Natural killer cell (primary cell): ENCODE results near the gene KCND2. TPM values are rescaled to one million over a fixed set of nuclear protein-coding genes. Genes with fewer than 3 reads are reported as not detected.

Experiments used
- ATAC-seq, 3 donors: fragments of 150-1000 bp in 2 of 3; fragments of 200-7000 bp in 1 of 3; cut with Tn5 transposase; 1 replicate in 1 of 3; 2 replicates in 2 of 3; pipeline ENCODE4 v1.10.0; 2021; ENCODE audit warnings: mild to moderate bottlenecking in 2 of 3, moderate library complexity in 2 of 3
- DNase-seq, 2 donors: peaks; one replicate each; pipeline versions ENCODE4 v3.0.0 to v3.0.0-alpha.2; 2013 to 2021; ENCODE audit warnings: mixed read lengths in 1 of 2
- H3K27ac ChIP-seq: one replicate; pipeline ENCODE4 v1.5.1; 2013; ENCODE audit warnings: mild to moderate bottlenecking, low read length
- H3K27me3 ChIP-seq: one replicate; pipeline ENCODE4 v1.6.1; 2013; ENCODE audit warnings: low read length; ENCODE audit not compliant: control insufficient read depth, insufficient read depth
- H3K36me3 ChIP-seq: one replicate; pipeline ENCODE4 v1.6.1; 2013; ENCODE audit warnings: low read length; ENCODE audit not compliant: control insufficient read depth, insufficient read depth
- H3K4me1 ChIP-seq: one replicate; pipeline ENCODE4 v1.6.1; 2013; ENCODE audit warnings: low read length; ENCODE audit not compliant: control insufficient read depth, insufficient read depth
- H3K4me3 ChIP-seq: one replicate; pipeline ENCODE4 v1.5.1; 2013; ENCODE audit warnings: low read length
- H3K9me3 ChIP-seq: one replicate; pipeline ENCODE4 v1.6.1; 2013; ENCODE audit warnings: low read length; ENCODE audit not compliant: control insufficient read depth, insufficient read depth
- H3K27ac Mint-ChIP-seq, 2 donors: one replicate each; pipeline ENCODE4 v1.8.0; 2022; ENCODE audit warnings: mild to moderate bottlenecking in 2 of 2, mixed read lengths in 2 of 2, moderate library complexity in 1 of 2
- H3K27me3 Mint-ChIP-seq, 2 donors: one replicate each; pipeline ENCODE4 v1.8.0; 2022; ENCODE audit warnings: low read depth in 2 of 2, mixed read lengths in 2 of 2
- H3K36me3 Mint-ChIP-seq: one replicate; pipeline ENCODE4 v1.8.0; 2022; ENCODE audit warnings: mixed read lengths
- H3K4me1 Mint-ChIP-seq, 2 donors: one replicate each; pipeline ENCODE4 v1.8.0; 2022; ENCODE audit warnings: mixed read lengths in 2 of 2
- H3K4me3 Mint-ChIP-seq: one replicate; pipeline ENCODE4 v1.8.0; 2022; ENCODE audit warnings: mild to moderate bottlenecking, moderate library complexity, mixed read lengths
- H3K9me3 Mint-ChIP-seq, 2 donors: one replicate each; pipeline ENCODE4 v1.8.0; 2022; ENCODE audit warnings: mixed read lengths in 2 of 2
- CTCF ChIP-seq: fragments of 200-600 bp; IDR thresholded peaks from one replicate; pipeline ENCODE4 v1.8.0; 2022; ENCODE audit warnings: antibody characterized with exemption
- WGBS: methylation state at CpG from one replicate; pipeline ENCODE4 v1.1.7; 2013; ENCODE audit warnings: missing lambda C conversion rate; ENCODE audit not compliant: insufficient coverage; 5-methylcytosine and 5-hydroxymethylcytosine counted together
- intact Hi-C: fragments of 100-400 bp; cut with micrococcal nuclease; formaldehyde crosslinking; loops from one replicate; pipeline ENCODE4 v1.14.2; 2022
- total RNA-seq, 4 donors: library from RNA; stranded (reverse); fragments of 120-200 nt in 1 of 4; gene quantifications; one replicate each; pipeline versions ENCODE4 v1.2.3 to v1.2.4, GENCODE V29; 2013 to 2022

The KCND2 gene
- total RNA-seq, 3 donors from 2014 or later (not counting 1 experiment from before 2014, with no cell fraction given) = not detected

DNA sequence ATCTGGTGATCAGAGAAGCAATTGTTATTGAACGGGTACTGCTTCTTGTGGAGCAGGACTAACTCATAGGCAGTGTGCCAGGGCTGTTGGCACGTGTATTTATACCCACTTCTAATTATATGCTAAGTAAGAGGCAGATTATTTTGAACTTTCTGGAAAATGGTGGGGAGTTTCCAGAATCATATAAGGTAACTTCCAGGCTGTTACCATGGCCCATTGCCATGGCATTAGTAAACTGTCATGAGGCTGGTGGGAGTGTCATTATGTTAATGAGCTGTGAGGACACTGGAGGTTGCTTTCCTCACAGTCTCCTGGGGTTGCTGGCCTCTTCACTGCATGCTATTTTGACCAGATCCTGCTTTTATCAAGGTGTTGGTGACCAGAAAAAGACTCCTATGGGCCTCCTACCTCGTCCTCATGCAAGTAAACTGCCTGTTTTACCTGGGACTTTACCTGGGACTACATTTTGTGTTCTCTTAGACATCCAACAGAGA lies 122.6 kb downstream of the KCND2 start:
- Histone ChIP-seq H3K9me3 (no peaks in the 10 kb centered on the region), H3K36me3 (no peaks in the 10 kb centered on the region), H3K4me1 (no peaks in the 10 kb centered on the region), H3K4me3 (no peak overlapping the region), H3K27me3 (no peaks in the 10 kb centered on the region), H3K27ac (no peak overlapping the region)
- ATAC-seq (no peak), DNase-seq (no peak)
- no peaks in the 10 kb centered on the region for H3K27me3 Mint-ChIP-seq
- H3K27ac Mint-ChIP-seq = no peak overlapping the region
- no peak overlapping the region for H3K4me3 Mint-ChIP-seq
- WGBS = 77% methylated on average over 2 of the region's 3 CpGs
- no peaks in the 10 kb centered on the region for H3K36me3 Mint-ChIP-seq
- intact Hi-C loops = no loop called here
- peaks cover 6 to 9% of the 10 kb centered on the region in 2 donors for H3K9me3 Mint-ChIP-seq
- H3K4me1 Mint-ChIP-seq = no peaks in the 10 kb centered on the region
- TF ChIP-seq CTCF = no peak

- H3K27me3 Mint-ChIP-seq = no peaks in the 10 kb centered on the region
- H3K36me3 ChIP-seq = no peaks in the 10 kb centered on the region
- 73% methylated on average over 3 of the region's 3 CpGs for WGBS
- ATAC-seq (no peak), DNase-seq (no peak)
- TF ChIP-seq CTCF = no peak
- no peak overlapping the region for H3K27ac Mint-ChIP-seq
- no peak overlapping the region for H3K4me3 ChIP-seq
- intact Hi-C loops = no loop called here
- H3K4me1 ChIP-seq = no peaks in the 10 kb centered on the region
- H3K36me3 Mint-ChIP-seq = no peaks in the 10 kb centered on the region
- no peaks in the 10 kb centered on the region for H3K4me1 Mint-ChIP-seq
- no peaks in the 10 kb centered on the region for H3K27me3 ChIP-seq
- H3K9me3 Mint-ChIP-seq = peaks cover 4 to 8% of the 10 kb centered on the region in 2 donors
- H3K9me3 ChIP-seq = no peaks in the 10 kb centered on the region
- H3K27ac ChIP-seq = no peak overlapping the region
- H3K4me3 Mint-ChIP-seq = no peak overlapping the region
Observed at GRCh38 chr7:120398284-120399000, 125.5 kb downstream of the KCND2 start.

DNA sequence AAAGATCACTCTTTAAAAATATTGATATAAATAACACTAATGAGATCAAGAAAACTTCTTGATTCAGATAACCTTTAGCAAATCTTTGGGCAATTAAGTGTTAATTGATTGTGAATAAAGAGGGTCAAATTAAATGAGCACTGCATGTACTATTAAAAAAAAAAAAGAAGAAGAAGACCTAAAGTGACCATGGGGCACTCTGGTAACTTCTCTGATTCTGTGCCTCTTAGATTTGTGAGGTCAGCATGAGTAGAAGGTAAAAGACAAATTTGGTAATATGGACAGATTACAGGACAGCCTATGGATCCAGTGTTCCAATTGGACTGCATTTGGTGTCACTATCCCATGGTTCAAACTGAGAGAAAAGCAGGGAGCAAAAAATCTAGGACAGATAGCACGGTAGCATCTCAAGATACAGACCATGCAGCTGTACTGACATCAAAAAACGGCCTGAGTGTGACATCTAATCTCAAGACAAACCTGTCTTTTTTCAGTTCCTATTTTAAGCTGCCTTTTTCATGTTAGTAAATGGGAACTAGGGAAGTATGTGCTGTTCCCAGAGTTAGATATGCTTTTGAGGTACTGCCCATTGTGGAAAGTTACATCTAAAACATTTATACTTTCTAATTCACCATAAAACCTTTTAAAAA lies 128.0 kb downstream of the KCND2 start:
- Histone ChIP-seq H3K27ac (no peak overlapping the region), H3K36me3 (no peaks in the 10 kb centered on the region), H3K4me3 (no peak overlapping the region), H3K27me3 (no peaks in the 10 kb centered on the region), H3K4me1 (no peaks in the 10 kb centered on the region), H3K9me3 (no peaks in the 10 kb centered on the region)
- intact Hi-C loops = no loop called here
- Mint-ChIP-seq H3K9me3 (peaks cover 3 to 8% of the 10 kb centered on the region in 2 donors), H3K4me1 (no peaks in the 10 kb centered on the region), H3K4me3 (no peak overlapping the region), H3K36me3 (no peaks in the 10 kb centered on the region), H3K27me3 (no peaks in the 10 kb centered on the region), H3K27ac (no peak overlapping the region)
- ATAC-seq (no peak), DNase-seq (no peak)
- no peak for TF ChIP-seq CTCF
- 51% methylated on average over 2 of the region's 2 CpGs for WGBS
